Measurements from ENCODE around the gene ASCL2. TPM values are rescaled to one million over a fixed set of nuclear protein-coding genes. Genes with fewer than 3 reads are reported as not detected.
A peak's percentile ranks its signal among the peaks of the same experiment; 100 is the strongest.

Gene ASCL2
- total RNA-seq: 1 to 10 TPM; 2.5 to 5.3 TPM

GRCh38 chr11:2270322-2271076, at the start of gene ASCL2:
ASCL2 (minus strand) TSS chr11:2270588; CDS start chr11:2270332, 256 bp downstream.
- ATAC-seq (no peak), DNase-seq (ENCODE audit: low spot score) (no peak)
- H3K27me3 Mint-ChIP-seq: peaks cover 0 to 6% of the 10 kb centered on the region in 2 donors
- no peaks in the 10 kb centered on the region for H3K36me3 Mint-ChIP-seq
- H3K4me3 Mint-ChIP-seq: peak within 1 kb of the TSS; percentile 78
- H3K4me1 Mint-ChIP-seq (ENCODE audit: low read depth in 2 of 2): peaks cover 21 to 25% of the 10 kb centered on the region in 2 donors
- no peaks in the 10 kb centered on the region for H3K9me3 Mint-ChIP-seq
- H3K27ac Mint-ChIP-seq: no peak within 1 kb of the TSS

GRCh38 chr11:2319791-2320472, 49.5 kb upstream of the ASCL2 start:
- Mint-ChIP-seq H3K36me3 (peaks cover 11% of the 10 kb centered on the region), H3K9me3 (no peaks in the 10 kb centered on the region), H3K27me3 (peaks cover 7 to 16% of the 10 kb centered on the region in 2 donors), H3K27ac (no peak overlapping the region), H3K4me1 (ENCODE audit: low read depth in 2 of 2) (peaks cover 12 to 17% of the 10 kb centered on the region in 2 donors), H3K4me3 (no peak overlapping the region)
- ATAC-seq (no peak), DNase-seq (ENCODE audit: low spot score) (no peak)

- ATAC-seq: no peak
- H3K36me3 Mint-ChIP-seq: peaks cover 11% of the 10 kb centered on the region
- no peaks in the 10 kb centered on the region for H3K9me3 Mint-ChIP-seq
- no peak overlapping the region for H3K4me3 Mint-ChIP-seq
- no peak for DNase-seq (ENCODE audit: low spot score)
- peaks cover 12 to 17% of the 10 kb centered on the region in 2 donors for H3K4me1 Mint-ChIP-seq (ENCODE audit: low read depth in 2 of 2)
- no peak overlapping the region for H3K27ac Mint-ChIP-seq
- peaks cover 7 to 13% of the 10 kb centered on the region in 2 donors for H3K27me3 Mint-ChIP-seq
Measured at GRCh38 chr11:2318707-2319106, 48.3 kb upstream of the ASCL2 start.

GRCh38 chr11:2318123-2318522, 47.7 kb upstream of the ASCL2 start:
- peaks cover 12 to 20% of the 10 kb centered on the region in 2 donors for H3K4me1 Mint-ChIP-seq (ENCODE audit: low read depth in 2 of 2)
- no peak overlapping the region for H3K4me3 Mint-ChIP-seq
- H3K9me3 Mint-ChIP-seq: no peaks in the 10 kb centered on the region
- H3K27me3 Mint-ChIP-seq: peaks cover 2 to 7% of the 10 kb centered on the region in 2 donors
- H3K36me3 Mint-ChIP-seq: peaks cover 8% of the 10 kb centered on the region
- ATAC-seq: no peak
- DNase-seq (ENCODE audit: low spot score): no peak
- H3K27ac Mint-ChIP-seq: peak overlapping the region in 1 of 2 donors; percentile 30

GRCh38 chr11:2317354-2318050, 47.1 kb upstream of the ASCL2 start:
- Mint-ChIP-seq H3K4me3 (no peak overlapping the region), H3K27me3 (peaks cover 0 to 3% of the 10 kb centered on the region in 2 donors), H3K4me1 (ENCODE audit: low read depth in 2 of 2) (peaks cover 12 to 20% of the 10 kb centered on the region in 2 donors), H3K9me3 (no peaks in the 10 kb centered on the region), H3K27ac (peak overlapping the region in 1 of 2 donors; percentile 37), H3K36me3 (peaks cover 1% of the 10 kb centered on the region)
- peak; percentile 59 for DNase-seq (ENCODE audit: low spot score)
- ATAC-seq: no peak

GRCh38 chr11:2316963-2317244, 46.5 kb upstream of the ASCL2 start:
- ATAC-seq (no peak), DNase-seq (ENCODE audit: low spot score) (no peak)
- H3K4me1 Mint-ChIP-seq (ENCODE audit: low read depth in 2 of 2): peaks cover 12 to 20% of the 10 kb centered on the region in 2 donors
- no peak overlapping the region for H3K4me3 Mint-ChIP-seq
- no peaks in the 10 kb centered on the region for H3K36me3 Mint-ChIP-seq
- no peaks in the 10 kb centered on the region for H3K27me3 Mint-ChIP-seq
- H3K9me3 Mint-ChIP-seq: no peaks in the 10 kb centered on the region
- H3K27ac Mint-ChIP-seq: peak overlapping the region in 1 of 2 donors; percentile 37

GRCh38 chr11:2316169-2316962, 46.0 kb upstream of the ASCL2 start:
- Mint-ChIP-seq H3K27me3 (no peaks in the 10 kb centered on the region), H3K27ac (peak overlapping the region in 1 of 2 donors; percentile 37), H3K9me3 (no peaks in the 10 kb centered on the region), H3K36me3 (no peaks in the 10 kb centered on the region), H3K4me3 (no peak overlapping the region), H3K4me1 (ENCODE audit: low read depth in 2 of 2) (peaks cover 12 to 20% of the 10 kb centered on the region in 2 donors)
- ATAC-seq (no peak), DNase-seq (ENCODE audit: low spot score) (peak; percentile 53)

- H3K4me1 Mint-ChIP-seq (ENCODE audit: low read depth in 2 of 2): peaks cover 12 to 20% of the 10 kb centered on the region in 2 donors
- no peak for ATAC-seq
Measured at GRCh38 chr11:2315395-2316168, 45.2 kb upstream of the ASCL2 start.

GRCh38 chr11:2314525-2315394, 44.4 kb upstream of the ASCL2 start:
- DNase-seq (ENCODE audit: low spot score) (peak; percentile 57), ATAC-seq (no peak)
- Mint-ChIP-seq H3K4me3 (no peak overlapping the region), H3K27ac (no peak overlapping the region), H3K4me1 (ENCODE audit: low read depth in 2 of 2) (peaks cover 12 to 19% of the 10 kb centered on the region in 2 donors), H3K9me3 (no peaks in the 10 kb centered on the region), H3K27me3 (no peaks in the 10 kb centered on the region), H3K36me3 (no peaks in the 10 kb centered on the region)

More at GRCh38 chr11:2315395-2316168, 45.2 kb upstream of the ASCL2 start:
- Mint-ChIP-seq H3K9me3 (no peaks in the 10 kb centered on the region), H3K27me3 (no peaks in the 10 kb centered on the region), H3K27ac (no peak overlapping the region), H3K4me3 (no peak overlapping the region), H3K36me3 (no peaks in the 10 kb centered on the region)
- peak; percentile 51 for DNase-seq (ENCODE audit: low spot score)

- no peaks in the 10 kb centered on the region for H3K9me3 Mint-ChIP-seq
- DNase-seq (ENCODE audit: low spot score) (peak; percentile 1), ATAC-seq (no peak)
- no peaks in the 10 kb centered on the region for H3K36me3 Mint-ChIP-seq
- no peak overlapping the region for H3K4me3 Mint-ChIP-seq
- H3K4me1 Mint-ChIP-seq (ENCODE audit: low read depth in 2 of 2): peaks cover 12 to 18% of the 10 kb centered on the region in 2 donors
- no peaks in the 10 kb centered on the region for H3K27me3 Mint-ChIP-seq
- H3K27ac Mint-ChIP-seq: no peak overlapping the region
Measured at GRCh38 chr11:2314136-2314524, 43.7 kb upstream of the ASCL2 start.

- Mint-ChIP-seq H3K27ac (no peak overlapping the region), H3K4me1 (ENCODE audit: low read depth in 2 of 2) (peaks cover 11 to 16% of the 10 kb centered on the region in 2 donors), H3K9me3 (no peaks in the 10 kb centered on the region), H3K4me3 (no peak overlapping the region), H3K36me3 (no peaks in the 10 kb centered on the region), H3K27me3 (no peaks in the 10 kb centered on the region)
- ATAC-seq (no peak), DNase-seq (ENCODE audit: low spot score) (peak; percentile 58)
Measured at GRCh38 chr11:2313051-2313951, 42.9 kb upstream of the ASCL2 start.

Data from natural killer cell treated with Interleukin-12 subunit alpha and Interleukin-12 subunit beta and Interleukin-15 and Interleukin-18, amount 100 ng/mL, for 72 hours (primary cell).